HEK293 (cell line): Measurements from ENCODE around the gene JCHAIN.

ENCODE experiments used
- ZBTB21 ChIP-seq: fragments of 450-650 bp; formaldehyde crosslinking; IDR thresholded peaks from 2 replicates; pipeline ENCODE4 v1.5.1; 2017; ENCODE audit warnings: missing biosample characterization, missing genetic modification characterization
- ZBTB8A ChIP-seq: fragments of 450-650 bp; formaldehyde crosslinking; IDR thresholded peaks from 2 replicates; pipeline ENCODE4 v1.5.1; 2016; ENCODE audit warnings: missing biosample characterization, missing genetic modification characterization
- TF ChIP-seq, protein P1 (sequence below): fragments of 450-650 bp; formaldehyde crosslinking; IDR thresholded peaks from 2 replicates; pipeline ENCODE4 v1.5.1; 2016; ENCODE audit warnings: missing biosample characterization, missing genetic modification characterization
- TF ChIP-seq, protein P2 (sequence below): fragments of 450-650 bp; formaldehyde crosslinking; IDR thresholded peaks from 2 replicates; pipeline ENCODE4 v1.5.1; 2016; ENCODE audit warnings: missing biosample characterization, missing genetic modification characterization, low read depth
- TF ChIP-seq, protein P3 (sequence below): fragments of 450-650 bp; formaldehyde crosslinking; IDR thresholded peaks from 2 replicates; pipeline ENCODE4 v1.5.1; 2016; ENCODE audit warnings: missing biosample characterization, missing genetic modification characterization

DNA sequence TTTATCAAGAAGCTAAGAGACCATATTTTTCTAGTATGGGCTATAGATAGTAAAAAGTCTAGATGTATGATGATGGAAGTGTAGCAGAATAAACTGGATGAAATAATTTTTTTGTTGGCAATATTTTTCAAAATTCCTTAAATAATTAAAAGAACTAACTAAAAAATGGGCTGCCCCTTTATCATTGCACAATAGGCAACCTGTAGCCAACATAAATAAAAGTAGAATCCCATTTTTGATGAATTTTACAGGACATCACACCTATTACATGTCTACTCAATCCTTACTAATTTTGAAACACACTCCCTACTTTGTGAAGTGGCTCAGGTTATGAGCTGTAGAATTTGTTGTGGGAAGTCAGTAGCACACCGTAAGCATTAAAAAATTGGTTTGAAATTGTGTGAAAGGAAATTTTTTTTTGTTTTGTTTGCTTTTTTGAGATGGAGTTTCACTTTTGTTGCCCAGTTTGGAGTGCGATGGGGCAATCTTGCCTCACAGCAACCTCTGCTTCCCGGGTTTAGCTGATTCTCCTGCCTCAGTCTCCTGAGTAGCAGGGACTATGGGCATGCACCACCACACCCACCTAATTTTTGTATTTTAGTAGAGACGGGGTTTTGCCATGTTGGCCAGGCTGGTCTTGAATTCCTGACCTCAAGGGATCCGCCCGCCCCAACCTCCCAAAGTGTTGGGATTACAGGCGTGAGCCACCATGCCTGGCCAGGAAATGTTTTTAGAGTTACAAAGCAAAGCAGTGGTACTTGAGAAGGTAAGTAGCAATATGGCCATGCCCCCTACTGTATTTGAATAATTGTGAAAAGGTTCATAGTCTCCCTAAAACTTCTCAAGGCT lies 46.5 kb upstream of the JCHAIN start:
- TF ChIP-seq, protein P1, sequence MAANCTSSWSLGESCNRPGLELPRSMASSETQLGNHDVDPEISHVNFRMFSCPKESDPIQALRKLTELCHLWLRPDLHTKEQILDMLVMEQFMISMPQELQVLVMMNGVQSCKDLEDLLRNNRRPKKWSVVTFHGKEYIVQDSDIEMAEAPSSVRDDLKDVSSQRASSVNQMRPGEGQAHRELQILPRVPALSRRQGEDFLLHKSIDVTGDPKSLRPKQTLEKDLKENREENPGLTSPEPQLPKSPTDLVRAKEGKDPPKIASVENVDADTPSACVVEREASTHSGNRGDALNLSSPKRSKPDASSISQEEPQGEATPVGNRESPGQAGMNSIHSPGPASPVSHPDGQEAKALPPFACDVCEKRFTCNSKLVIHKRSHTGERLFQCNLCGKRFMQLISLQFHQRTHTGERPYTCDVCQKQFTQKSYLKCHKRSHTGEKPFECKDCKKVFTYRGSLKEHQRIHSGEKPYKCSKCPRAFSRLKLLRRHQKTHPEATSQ: no peak
- TF ChIP-seq ZBTB8A (no peak), ZBTB21 (tag by site-specific recombination) (no peak)
- TF ChIP-seq, protein P2, sequence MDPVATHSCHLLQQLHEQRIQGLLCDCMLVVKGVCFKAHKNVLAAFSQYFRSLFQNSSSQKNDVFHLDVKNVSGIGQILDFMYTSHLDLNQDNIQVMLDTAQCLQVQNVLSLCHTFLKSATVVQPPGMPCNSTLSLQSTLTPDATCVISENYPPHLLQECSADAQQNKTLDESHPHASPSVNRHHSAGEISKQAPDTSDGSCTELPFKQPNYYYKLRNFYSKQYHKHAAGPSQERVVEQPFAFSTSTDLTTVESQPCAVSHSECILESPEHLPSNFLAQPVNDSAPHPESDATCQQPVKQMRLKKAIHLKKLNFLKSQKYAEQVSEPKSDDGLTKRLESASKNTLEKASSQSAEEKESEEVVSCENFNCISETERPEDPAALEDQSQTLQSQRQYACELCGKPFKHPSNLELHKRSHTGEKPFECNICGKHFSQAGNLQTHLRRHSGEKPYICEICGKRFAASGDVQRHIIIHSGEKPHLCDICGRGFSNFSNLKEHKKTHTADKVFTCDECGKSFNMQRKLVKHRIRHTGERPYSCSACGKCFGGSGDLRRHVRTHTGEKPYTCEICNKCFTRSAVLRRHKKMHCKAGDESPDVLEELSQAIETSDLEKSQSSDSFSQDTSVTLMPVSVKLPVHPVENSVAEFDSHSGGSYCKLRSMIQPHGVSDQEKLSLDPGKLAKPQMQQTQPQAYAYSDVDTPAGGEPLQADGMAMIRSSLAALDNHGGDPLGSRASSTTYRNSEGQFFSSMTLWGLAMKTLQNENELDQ (tag by site-specific recombination): no peak
- TF ChIP-seq, protein P3, sequence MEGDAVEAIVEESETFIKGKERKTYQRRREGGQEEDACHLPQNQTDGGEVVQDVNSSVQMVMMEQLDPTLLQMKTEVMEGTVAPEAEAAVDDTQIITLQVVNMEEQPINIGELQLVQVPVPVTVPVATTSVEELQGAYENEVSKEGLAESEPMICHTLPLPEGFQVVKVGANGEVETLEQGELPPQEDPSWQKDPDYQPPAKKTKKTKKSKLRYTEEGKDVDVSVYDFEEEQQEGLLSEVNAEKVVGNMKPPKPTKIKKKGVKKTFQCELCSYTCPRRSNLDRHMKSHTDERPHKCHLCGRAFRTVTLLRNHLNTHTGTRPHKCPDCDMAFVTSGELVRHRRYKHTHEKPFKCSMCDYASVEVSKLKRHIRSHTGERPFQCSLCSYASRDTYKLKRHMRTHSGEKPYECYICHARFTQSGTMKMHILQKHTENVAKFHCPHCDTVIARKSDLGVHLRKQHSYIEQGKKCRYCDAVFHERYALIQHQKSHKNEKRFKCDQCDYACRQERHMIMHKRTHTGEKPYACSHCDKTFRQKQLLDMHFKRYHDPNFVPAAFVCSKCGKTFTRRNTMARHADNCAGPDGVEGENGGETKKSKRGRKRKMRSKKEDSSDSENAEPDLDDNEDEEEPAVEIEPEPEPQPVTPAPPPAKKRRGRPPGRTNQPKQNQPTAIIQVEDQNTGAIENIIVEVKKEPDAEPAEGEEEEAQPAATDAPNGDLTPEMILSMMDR (tag by site-specific recombination): no peak
